WI38 (cell line): ENCODE results near the gene RCL1.
"Not testable (repeated sequence)": the region's sequence is repeated elsewhere in the genome, so short reads cannot be mapped to it uniquely, and the experiment has no call there.

Experiments used
- H3K4me3 ChIP-seq: 2 replicates; pipeline ENCODE4 v1.5.1; 2011; ENCODE audit warnings: low read depth, mild to moderate bottlenecking, control low read depth, low read length
- TF ChIP-seq, protein P1 (sequence below): IDR thresholded peaks from 2 replicates; pipeline ENCODE4 v1.5.1; 2012; ENCODE audit warnings: low read depth, mild to moderate bottlenecking, control low read depth, low read length

The RCL1 gene

DNA sequence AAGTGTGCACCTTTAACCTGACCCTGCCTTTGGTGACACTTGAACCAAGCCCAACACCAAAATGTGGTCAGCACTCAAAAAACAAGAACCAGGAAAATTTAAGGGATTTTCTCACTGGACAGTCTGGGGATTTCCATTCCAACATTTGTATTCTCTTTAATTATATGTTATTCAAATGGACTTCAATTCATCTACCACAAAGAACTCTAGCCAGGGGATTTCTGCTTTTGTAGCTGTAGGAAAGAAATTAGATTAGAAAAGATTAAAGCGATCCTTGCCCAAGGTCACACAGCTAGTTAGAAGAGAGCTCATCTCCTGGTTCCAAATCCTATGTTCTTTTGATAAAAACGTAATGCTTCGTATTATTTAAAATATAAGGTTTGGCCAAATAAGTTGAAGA lies 97.5 kb downstream of the RCL1 start:
- TF ChIP-seq, protein P1, sequence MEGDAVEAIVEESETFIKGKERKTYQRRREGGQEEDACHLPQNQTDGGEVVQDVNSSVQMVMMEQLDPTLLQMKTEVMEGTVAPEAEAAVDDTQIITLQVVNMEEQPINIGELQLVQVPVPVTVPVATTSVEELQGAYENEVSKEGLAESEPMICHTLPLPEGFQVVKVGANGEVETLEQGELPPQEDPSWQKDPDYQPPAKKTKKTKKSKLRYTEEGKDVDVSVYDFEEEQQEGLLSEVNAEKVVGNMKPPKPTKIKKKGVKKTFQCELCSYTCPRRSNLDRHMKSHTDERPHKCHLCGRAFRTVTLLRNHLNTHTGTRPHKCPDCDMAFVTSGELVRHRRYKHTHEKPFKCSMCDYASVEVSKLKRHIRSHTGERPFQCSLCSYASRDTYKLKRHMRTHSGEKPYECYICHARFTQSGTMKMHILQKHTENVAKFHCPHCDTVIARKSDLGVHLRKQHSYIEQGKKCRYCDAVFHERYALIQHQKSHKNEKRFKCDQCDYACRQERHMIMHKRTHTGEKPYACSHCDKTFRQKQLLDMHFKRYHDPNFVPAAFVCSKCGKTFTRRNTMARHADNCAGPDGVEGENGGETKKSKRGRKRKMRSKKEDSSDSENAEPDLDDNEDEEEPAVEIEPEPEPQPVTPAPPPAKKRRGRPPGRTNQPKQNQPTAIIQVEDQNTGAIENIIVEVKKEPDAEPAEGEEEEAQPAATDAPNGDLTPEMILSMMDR: no peak
- H3K4me3 ChIP-seq: no peak overlapping the region

DNA sequence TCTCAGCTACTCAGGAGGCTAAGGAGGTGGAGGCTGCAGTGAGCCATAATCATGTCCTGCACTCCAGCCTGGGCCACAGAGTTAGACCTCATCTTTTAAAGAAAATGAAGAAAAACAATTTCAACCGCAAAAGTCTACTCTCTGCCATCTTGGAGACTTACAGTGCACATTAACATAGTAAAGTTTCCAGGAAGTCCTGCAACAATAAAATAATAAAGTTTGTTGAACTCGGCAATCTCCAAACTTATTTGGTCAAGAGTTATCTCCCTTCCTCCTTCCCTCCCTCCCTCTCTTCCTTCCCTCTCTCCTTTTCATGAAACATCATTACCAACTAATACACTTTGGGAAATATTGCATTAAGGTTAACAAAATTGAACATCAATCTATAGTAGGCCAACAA lies 98.2 kb downstream of the RCL1 start:
- no peak overlapping the region for H3K4me3 ChIP-seq
- TF ChIP-seq, protein P1: no peak

- TF ChIP-seq, protein P1: no peak
Observed at GRCh38 chr9:4891674-4892073, 98.9 kb downstream of the RCL1 start.

DNA sequence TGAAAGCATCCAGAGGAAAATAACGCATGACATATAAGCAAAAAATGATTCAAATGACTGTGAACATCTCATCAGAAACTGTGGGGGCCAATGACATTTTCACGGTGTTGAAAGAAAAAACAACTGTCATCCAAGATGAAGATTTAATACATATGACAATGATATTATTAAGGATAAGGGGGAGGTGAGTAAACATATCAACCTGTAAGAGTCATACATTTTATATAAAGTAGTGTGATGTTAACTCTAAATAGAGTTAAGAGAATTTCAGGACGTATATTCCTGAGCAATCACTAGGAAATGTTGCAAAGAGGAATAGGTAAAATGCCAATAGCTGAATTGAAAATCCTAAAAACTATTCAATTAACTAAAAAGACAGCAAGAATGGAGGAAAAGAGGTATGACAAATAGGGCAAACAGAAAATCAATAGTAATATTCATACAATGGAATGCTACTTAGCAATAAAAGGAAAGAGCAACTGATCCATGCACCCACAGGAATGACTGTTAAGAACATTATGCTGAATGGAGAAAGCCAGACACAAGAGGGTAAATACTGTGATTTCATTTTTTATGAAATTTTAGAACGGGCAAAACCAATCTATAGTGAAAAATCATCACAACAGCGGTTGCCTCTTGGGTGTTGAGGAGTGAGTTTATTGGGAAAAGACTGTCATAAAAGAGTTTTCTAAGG lies 99.9 kb downstream of the RCL1 start:
- TF ChIP-seq, protein P1: no peak
- H3K4me3 ChIP-seq: no peak overlapping the region

More at GRCh38 chr9:4891674-4892073, 98.9 kb downstream of the RCL1 start:
- no peak overlapping the region for H3K4me3 ChIP-seq

DNA sequence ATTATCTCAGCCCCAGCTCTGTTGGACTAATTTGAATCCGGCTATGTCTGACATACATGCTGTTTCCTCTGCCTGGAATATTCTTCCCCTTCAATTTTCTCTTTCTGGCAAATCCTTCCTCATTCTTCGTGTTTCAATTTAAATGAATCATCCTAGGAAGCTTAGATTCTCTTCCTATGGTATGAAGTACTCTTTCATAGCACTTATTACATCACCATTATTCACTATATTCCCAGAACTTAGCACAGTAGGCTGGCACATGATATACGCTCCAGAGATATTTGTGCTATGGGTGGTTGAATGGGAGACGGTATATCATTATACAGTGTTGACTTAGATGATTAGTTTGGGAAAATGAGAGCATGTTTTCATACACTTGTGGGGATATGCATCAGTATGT lies 101.3 kb downstream of the RCL1 start:
- H3K4me3 ChIP-seq: no peak overlapping the region
- TF ChIP-seq, protein P1: no peak

GRCh38 chr9:4899853-4900252 lies 107.1 kb downstream of the RCL1 start:
- H3K4me3 ChIP-seq: not testable (repeated sequence)

DNA sequence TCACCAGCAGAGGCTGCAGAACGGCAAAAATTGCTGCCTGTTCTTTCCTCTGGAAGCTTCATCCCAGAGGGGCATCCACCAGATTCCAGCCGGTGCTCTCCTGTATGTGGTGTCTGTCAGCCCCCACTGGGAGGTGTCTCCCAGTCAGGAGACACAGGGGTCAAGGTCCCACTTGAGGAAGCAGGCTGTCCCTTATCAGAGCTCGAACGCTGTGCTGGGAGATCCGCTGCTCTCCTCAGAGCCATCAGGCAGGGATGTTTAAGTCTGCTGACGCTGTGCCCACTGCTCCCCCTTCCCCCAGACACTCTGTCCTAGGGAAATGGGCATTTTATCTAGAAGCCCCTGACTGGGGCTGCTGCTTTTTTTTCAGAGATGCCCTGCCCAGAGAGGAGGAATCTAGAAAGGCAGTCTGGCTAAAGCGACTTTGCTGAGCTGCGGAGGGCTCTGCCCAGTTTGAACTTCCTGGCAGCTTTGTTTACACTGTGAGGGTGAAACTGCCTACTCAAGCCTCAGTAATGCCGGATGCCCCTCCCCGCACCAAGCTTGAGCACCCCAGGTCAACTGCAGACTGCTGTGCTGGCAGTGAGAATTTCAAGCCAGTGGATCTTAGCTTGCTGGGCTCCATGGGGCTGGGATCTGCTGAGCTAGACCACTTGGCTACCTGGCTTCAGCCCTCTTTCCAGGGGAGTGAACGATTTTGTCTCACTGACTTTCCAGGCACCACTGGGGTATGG lies 108.8 kb downstream of the RCL1 start:
- not testable (repeated sequence) for H3K4me3 ChIP-seq

DNA sequence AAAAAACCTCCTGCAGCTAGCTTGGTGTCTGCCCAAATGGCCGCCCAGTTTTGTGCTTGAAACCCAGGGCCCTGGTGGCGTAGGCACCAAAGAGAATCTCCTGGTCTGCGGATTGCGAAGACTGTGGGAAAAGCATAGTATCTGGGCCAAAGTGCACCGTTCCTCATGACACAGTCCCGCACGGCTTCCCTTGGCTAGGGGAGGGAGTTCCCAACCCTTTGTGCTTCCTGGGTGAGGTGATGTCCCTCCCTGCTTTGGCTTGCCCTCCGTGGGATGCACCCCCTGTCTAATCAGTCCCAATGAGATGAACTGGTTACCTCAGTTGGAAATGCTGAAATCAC lies 109.4 kb downstream of the RCL1 start:
- TF ChIP-seq, protein P1: no peak
- H3K4me3 ChIP-seq: no peak overlapping the region
